SK-N-SH (cell line): ENCODE results near the gene NRCAM. TPM values are rescaled to one million over a fixed set of nuclear protein-coding genes. Genes with fewer than 3 reads are reported as not detected.

Experiments
- CTCF ChIA-PET: fragments of 300-600, 350-600 bp; formaldehyde crosslinking; extraction: SDS; loops from one replicate; lab custom pipeline; 2021; lab: Yijun Ruan, JAX
- POLR2A ChIA-PET: fragments of 350-600 bp; sonication (Branson Sonifier 250); formaldehyde crosslinking; extraction: SDS; loops from one replicate; lab custom pipeline; 2020; ENCODE audit warnings: antibody characterized with exemption, inconsistent platforms; lab: Yijun Ruan, JAX
- DNase-seq: peaks from one replicate; pipeline ENCODE4 v3.0.0; 2012
- H2AFZ ChIP-seq: fragments of 200-600 bp; sonication (generic); 2 replicates; pipeline ENCODE4 v1.8.1; 2016; ENCODE audit warnings: antibody characterized with exemption, mild to moderate bottlenecking, low read depth
- H3F3A ChIP-seq: fragments of 200-600 bp; sonication (generic); replicated peaks from 2 replicates; pipeline ENCODE3; 2016; ENCODE audit warnings: antibody characterized with exemption, mild to moderate bottlenecking; ENCODE audit not compliant: insufficient read depth
- H3K27ac ChIP-seq, 2 experiments: fragments of 200-500 bp in 1 of 2; fragments of 200-600 bp in 1 of 2; sonication (Bioruptor generic) in 1 of 2; sonication (generic), shearing (Covaris generic) in 1 of 2; 2 replicates each; pipeline versions ENCODE4 v1.5.1 to v1.6.1; 2014 to 2016; ENCODE audit warnings: low read depth in 2 of 2, inconsistent platforms in 1 of 2, low read length in 1 of 2, mild to moderate bottlenecking in 1 of 2, mixed read lengths in 1 of 2
- H3K27me3 ChIP-seq: fragments of 200-600 bp; sonication (generic), shearing (Covaris generic); 2 replicates; pipeline ENCODE4 v1.6.1; 2016; ENCODE audit warnings: mixed run types; ENCODE audit not compliant: insufficient read depth
- H3K36me3 ChIP-seq, 2 experiments: fragments of 200-500 bp in 1 of 2; fragments of 200-600 bp in 1 of 2; sonication (Bioruptor generic) in 1 of 2; sonication (generic) in 1 of 2; replicated peaks in 1 of 2; 2 replicates each; pipeline versions ENCODE3 to v1.5.1; 2014 to 2016; ENCODE audit warnings: low read length in 1 of 2, mild to moderate bottlenecking in 1 of 2; ENCODE audit not compliant: insufficient read depth in 2 of 2, control insufficient read depth in 1 of 2
- H3K4me1 ChIP-seq, 2 experiments: fragments of 200-500 bp in 1 of 2; fragments of 200-600 bp in 1 of 2; sonication (Bioruptor generic) in 1 of 2; sonication (generic), shearing (Covaris generic) in 1 of 2; 2 replicates each; pipeline versions ENCODE4 v1.5.1 to v1.6.1; 2014 to 2016; ENCODE audit warnings: low read depth in 1 of 2, low read length in 1 of 2, mixed run types in 1 of 2; ENCODE audit not compliant: insufficient read depth in 2 of 2, control insufficient read depth in 1 of 2
- H3K4me2 ChIP-seq: fragments of 200-600 bp; sonication (generic), shearing (Covaris generic); 2 replicates; pipeline ENCODE4 v1.6.1; 2017; ENCODE audit warnings: mixed run types
- H3K4me3 ChIP-seq, 2 experiments: fragments of 200-500 bp in 1 of 2; fragments of 200-600 bp in 1 of 2; sonication (Bioruptor generic) in 1 of 2; sonication (generic), shearing (Covaris generic) in 1 of 2; 2 replicates each; pipeline versions ENCODE4 v1.5.1 to v1.8.1; 2014 to 2016; ENCODE audit warnings: low read depth in 2 of 2, inconsistent platforms in 1 of 2, low read length in 1 of 2, mild to moderate bottlenecking in 1 of 2, mixed read lengths in 1 of 2, moderate library complexity in 1 of 2
- H3K79me2 ChIP-seq: fragments of 200-600 bp; sonication (generic); 2 replicates; pipeline ENCODE4 v1.8.1; 2017; ENCODE audit warnings: mild to moderate bottlenecking; ENCODE audit not compliant: insufficient read depth
- H3K9ac ChIP-seq: fragments of 200-600 bp; sonication (generic); 2 replicates; pipeline ENCODE4 v1.6.1; 2017; ENCODE audit warnings: mixed run types
- H3K9me2 ChIP-seq: fragments of 200-600 bp; sonication (generic); 2 replicates; pipeline ENCODE4 v1.6.1; 2017; ENCODE audit warnings: mixed run types
- H3K9me3 ChIP-seq: fragments of 200-600 bp; sonication (generic); 2 replicates; pipeline ENCODE4 v1.6.1; 2017; ENCODE audit warnings: mixed run types, mild to moderate bottlenecking, moderate library complexity
- H4K20me1 ChIP-seq: fragments of 200-600 bp; sonication (generic); 2 replicates; pipeline ENCODE4 v1.6.1; 2017; ENCODE audit warnings: mild to moderate bottlenecking, mixed run types; ENCODE audit not compliant: insufficient read depth
- EZH2phosphoT487 ChIP-seq: fragments of 200-600 bp; sonication (generic); IDR thresholded peaks from 2 replicates; pipeline ENCODE4 v1.6.1; 2017; ENCODE audit warnings: low read depth, mixed run types, mild to moderate bottlenecking, antibody characterized with exemption, moderate library complexity, borderline replicate concordance
- FOSL2 ChIP-seq: IDR thresholded peaks from 2 replicates; pipeline ENCODE4 v1.4.0; 2012; ENCODE audit warnings: low read depth, mild to moderate bottlenecking, moderate library complexity, borderline replicate concordance
- FOXM1 ChIP-seq: IDR thresholded peaks from 2 replicates; pipeline ENCODE4 v1.4.0; 2012; ENCODE audit warnings: low read depth, mild to moderate bottlenecking
- GATA2 ChIP-seq: sonication (generic); formaldehyde crosslinking; IDR thresholded peaks from 2 replicates; pipeline ENCODE4 v1.5.0; 2020; ENCODE audit warnings: mild to moderate bottlenecking, missing genetic modification reagents
- IRF3 ChIP-seq: fragments of 150-350 bp; IDR thresholded peaks from 2 replicates; pipeline ENCODE4 v1.6.1; 2016; ENCODE audit warnings: mild to moderate bottlenecking, low read depth, low read length
- MAX ChIP-seq: IDR thresholded peaks from 2 replicates; pipeline ENCODE4 v1.4.0; 2012; ENCODE audit warnings: low read depth
- MEF2A ChIP-seq: IDR thresholded peaks from 2 replicates; pipeline ENCODE4 v1.4.0; 2012; ENCODE audit warnings: low read depth, borderline replicate concordance
- NFIC ChIP-seq: IDR thresholded peaks from 2 replicates; pipeline ENCODE4 v1.4.0; 2012; ENCODE audit warnings: borderline replicate concordance
- RAD21 ChIP-seq: IDR thresholded peaks from 2 replicates; pipeline ENCODE4 v1.6.1; 2012; ENCODE audit warnings: mild to moderate bottlenecking, low read length
- RFX5 ChIP-seq: IDR thresholded peaks from 2 replicates; pipeline ENCODE4 v1.6.1; 2012; ENCODE audit warnings: mild to moderate bottlenecking, improper control_type of control experiment, low read length
- SIN3A ChIP-seq: IDR thresholded peaks from 2 replicates; pipeline ENCODE4 v1.6.1; 2012; ENCODE audit warnings: low read depth, mild to moderate bottlenecking, low read length, moderate library complexity, borderline replicate concordance
- TAF1 ChIP-seq: IDR thresholded peaks from 2 replicates; pipeline ENCODE4 v1.6.1; 2012; ENCODE audit warnings: low read depth, mild to moderate bottlenecking, low read length, moderate library complexity, borderline replicate concordance
- TCF12 ChIP-seq: IDR thresholded peaks from 2 replicates; pipeline ENCODE4 v1.4.0; 2012
- TEAD4 ChIP-seq: IDR thresholded peaks from 2 replicates; pipeline ENCODE4 v1.4.0; 2012; ENCODE audit warnings: mild to moderate bottlenecking, borderline replicate concordance; ENCODE audit not compliant: insufficient read depth
- USF1 ChIP-seq: IDR thresholded peaks from 2 replicates; pipeline ENCODE4 v1.4.0; 2012; ENCODE audit warnings: low read depth, borderline replicate concordance
- YY1 ChIP-seq: IDR thresholded peaks from 2 replicates; pipeline ENCODE4 v1.4.0; 2012; ENCODE audit warnings: low read depth, mild to moderate bottlenecking
- WGBS: methylation state at CpG from one replicate; pipeline ENCODE4 v1.1.6; 2017; ENCODE audit warnings: low lambda C conversion rate; 5-methylcytosine and 5-hydroxymethylcytosine counted together
- polyA plus RNA-seq, 3 experiments: library from polyadenylated mRNA; depleted of rRNA; stranded (reverse); fragments of >200 nt; gene quantifications; 2 replicates each; pipeline ENCODE4 v1.2.3, GENCODE V29; 2012

The NRCAM gene
- polyA plus RNA-seq, 1 of the 3 experiments (the other 2 are of a cell fraction) = 1.1 TPM

- no peaks in the 10 kb centered on the region for H3K9me3 ChIP-seq
- POLR2A ChIA-PET = no interaction called here
- H3K4me2 ChIP-seq = no peak overlapping the region
- CTCF ChIA-PET = interaction anchor here (3.2 kb wide), 1 partner anchor 17 kb away, joined by 21 read pairs; no protein-coding TSS in a partner anchor
- H3K9ac ChIP-seq = no peak overlapping the region
- WGBS = 95% methylated on average over 2 of the region's 2 CpGs
- H3K4me1 ChIP-seq = no peaks in the 10 kb centered on the region
- no peaks in the 10 kb centered on the region for H4K20me1 ChIP-seq
- H3K9me2 ChIP-seq = 0 out of 2 replicates have a peak, but pooled peaks cover 3% of the 10 kb centered on the region
- no peak overlapping the region for H2AFZ ChIP-seq
- no peak overlapping the region for H3K4me3 ChIP-seq
- peaks cover 23 to 28% of the 10 kb centered on the region in 2 experiments for H3K36me3 ChIP-seq
- H3K27ac ChIP-seq = no peak overlapping the region
- TF ChIP-seq RFX5 (no peak), FOXM1 (no peak), TCF12 (no peak), TEAD4 (no peak)
- no peaks in the 10 kb centered on the region for H3F3A ChIP-seq
- no peak for DNase-seq
- no peaks in the 10 kb centered on the region for H3K79me2 ChIP-seq
- H3K27me3 ChIP-seq = no peaks in the 10 kb centered on the region
Measured at GRCh38 chr7:108479751-108480150, 23.5 kb upstream of the NRCAM start.

GRCh38 chr7:108479118-108479517 lies 22.9 kb upstream of the NRCAM start:
- H2AFZ ChIP-seq = no peak overlapping the region
- no peaks in the 10 kb centered on the region for H3K4me1 ChIP-seq
- no peaks in the 10 kb centered on the region for H3F3A ChIP-seq
- H4K20me1 ChIP-seq = no peaks in the 10 kb centered on the region
- H3K9me2 ChIP-seq = 0 out of 2 replicates have a peak, but pooled peaks cover 3% of the 10 kb centered on the region
- ChIA-PET CTCF (interaction anchor here (3.2 kb wide), 1 partner anchor 18 kb away, joined by 21 read pairs; no protein-coding TSS in a partner anchor), POLR2A (no interaction called here)
- H3K79me2 ChIP-seq = no peaks in the 10 kb centered on the region
- no peak overlapping the region for H3K4me3 ChIP-seq
- DNase-seq = no peak
- peaks cover 21 to 26% of the 10 kb centered on the region in 2 experiments for H3K36me3 ChIP-seq
- no peaks in the 10 kb centered on the region for H3K27me3 ChIP-seq
- no peak for TF ChIP-seq USF1
- TF ChIP-seq MAX = no peak
- no peak for TF ChIP-seq YY1
- no peak for TF ChIP-seq RAD21
- TF ChIP-seq IRF3 = no peak
- no peak for TF ChIP-seq EZH2phosphoT487
- TF ChIP-seq GATA2 (CRISPR knock-in tag) = no peak
- no peak for TF ChIP-seq MEF2A
- TF ChIP-seq TAF1 = no peak
- no peak for TF ChIP-seq NFIC
- TF ChIP-seq FOSL2 = no peak
- TF ChIP-seq FOXM1 = no peak
- TF ChIP-seq SIN3A = no peak
- no peak overlapping the region for H3K9ac ChIP-seq
- no peak overlapping the region for H3K4me2 ChIP-seq
- no peak overlapping the region for H3K27ac ChIP-seq
- H3K9me3 ChIP-seq = no peaks in the 10 kb centered on the region
- 95% methylated on average over 5 of the region's 5 CpGs for WGBS
